Hepatocyte (in vitro differentiated cells): Measurements from ENCODE around the gene USP33.

Experiments used
- EZH2 ChIP-seq: fragments of 200-600 bp; sonication (generic); IDR thresholded peaks from 2 replicates; pipeline ENCODE4 v1.6.1; 2016; ENCODE audit warnings: antibody characterized with exemption, mild to moderate bottlenecking, borderline replicate concordance
- TF ChIP-seq, protein P1 (sequence below): fragments of 200-600 bp; sonication (generic); IDR thresholded peaks from 2 replicates; pipeline ENCODE4 v1.5.1; 2016; ENCODE audit warnings: antibody characterized with exemption, mild to moderate bottlenecking; ENCODE audit not compliant: poor library complexity

GRCh38 chr1:77709727-77710126, 49.9 kb downstream of the USP33 start:
- TF ChIP-seq, protein P1, sequence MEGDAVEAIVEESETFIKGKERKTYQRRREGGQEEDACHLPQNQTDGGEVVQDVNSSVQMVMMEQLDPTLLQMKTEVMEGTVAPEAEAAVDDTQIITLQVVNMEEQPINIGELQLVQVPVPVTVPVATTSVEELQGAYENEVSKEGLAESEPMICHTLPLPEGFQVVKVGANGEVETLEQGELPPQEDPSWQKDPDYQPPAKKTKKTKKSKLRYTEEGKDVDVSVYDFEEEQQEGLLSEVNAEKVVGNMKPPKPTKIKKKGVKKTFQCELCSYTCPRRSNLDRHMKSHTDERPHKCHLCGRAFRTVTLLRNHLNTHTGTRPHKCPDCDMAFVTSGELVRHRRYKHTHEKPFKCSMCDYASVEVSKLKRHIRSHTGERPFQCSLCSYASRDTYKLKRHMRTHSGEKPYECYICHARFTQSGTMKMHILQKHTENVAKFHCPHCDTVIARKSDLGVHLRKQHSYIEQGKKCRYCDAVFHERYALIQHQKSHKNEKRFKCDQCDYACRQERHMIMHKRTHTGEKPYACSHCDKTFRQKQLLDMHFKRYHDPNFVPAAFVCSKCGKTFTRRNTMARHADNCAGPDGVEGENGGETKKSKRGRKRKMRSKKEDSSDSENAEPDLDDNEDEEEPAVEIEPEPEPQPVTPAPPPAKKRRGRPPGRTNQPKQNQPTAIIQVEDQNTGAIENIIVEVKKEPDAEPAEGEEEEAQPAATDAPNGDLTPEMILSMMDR = no peak
- TF ChIP-seq EZH2 = no peak
